ENCODE measurements around the gene SLC9A3. TPM values are rescaled to one million over a fixed set of nuclear protein-coding genes. Genes with fewer than 3 reads are reported as not detected.

Gene SLC9A3
- total and polyA plus RNA-seq, 2 of the 13 experiments (the other 11 are each of a cell fraction or from before 2014, with no cell fraction given): 1.5 to 1.8 TPM

DNA sequence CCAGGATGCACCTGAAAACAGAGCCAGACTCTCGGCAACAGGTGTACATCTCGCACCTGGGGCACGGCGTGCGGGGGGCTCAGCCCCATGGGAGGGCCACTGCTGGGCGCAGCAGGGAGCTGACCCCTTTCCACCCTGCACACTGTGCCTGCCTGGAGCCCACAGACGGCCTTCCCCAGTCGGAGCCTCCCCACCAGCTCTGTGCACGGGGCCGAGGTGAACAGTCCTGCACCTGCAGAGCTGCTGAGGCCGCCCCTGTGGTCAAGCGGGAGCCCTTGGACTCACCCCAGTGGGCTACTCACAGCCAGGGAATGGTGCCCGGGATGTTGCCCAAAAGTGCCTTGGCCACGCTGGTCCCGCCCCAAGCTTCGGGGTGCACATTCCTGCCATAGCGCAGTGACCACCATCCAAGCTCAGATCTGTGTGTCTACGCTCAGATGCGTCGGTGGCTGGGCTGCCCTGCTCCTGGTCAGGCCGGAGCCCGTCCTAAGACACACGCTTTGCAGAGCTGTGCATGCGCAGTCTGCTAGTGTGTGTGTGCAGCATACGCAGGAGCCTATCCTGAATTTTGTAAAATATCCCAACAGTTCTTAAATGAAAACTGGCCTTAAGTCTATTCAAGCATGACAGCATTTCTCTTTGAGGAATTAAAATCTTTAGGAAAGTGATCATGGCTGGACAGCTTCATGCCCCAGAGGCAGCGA lies 89.7 kb downstream of the SLC9A3 start:
- in situ Hi-C loops (cut with HindIII; ENCODE audit: extremely low pct_ligation_motif_present, low pct_unique_long_range_greater_than_20kb) (loop anchor here (5.0 kb wide), 1 partner anchor 117 kb away; no protein-coding TSS in a partner anchor), intact Hi-C loops (cut with micrococcal nuclease; ENCODE audit: unreplicated experiment) (loop anchor here (5.0 kb wide), 1 partner anchor 117 kb away; no protein-coding TSS in a partner anchor)
- FAIRE-seq (no peak), DNase-seq (ENCODE audit: low spot score) (no peak), ATAC-seq (no peak)
- H4K20me1 ChIP-seq (ENCODE audit: insufficient read depth, low read length): no peaks in the 10 kb centered on the region
- no peak overlapping the region for H3K9ac ChIP-seq (ENCODE audit: insufficient read depth, low read depth, low read length)
- peaks cover 0 to 8% of the 10 kb centered on the region in 2 experiments; a peak in 2 of 5 replicates for H3K27me3 ChIP-seq (ENCODE audit: control insufficient read depth in 1 of 2, insufficient read depth in 2 of 2, low read length in 2 of 2)
- TF ChIP-seq, protein P1, sequence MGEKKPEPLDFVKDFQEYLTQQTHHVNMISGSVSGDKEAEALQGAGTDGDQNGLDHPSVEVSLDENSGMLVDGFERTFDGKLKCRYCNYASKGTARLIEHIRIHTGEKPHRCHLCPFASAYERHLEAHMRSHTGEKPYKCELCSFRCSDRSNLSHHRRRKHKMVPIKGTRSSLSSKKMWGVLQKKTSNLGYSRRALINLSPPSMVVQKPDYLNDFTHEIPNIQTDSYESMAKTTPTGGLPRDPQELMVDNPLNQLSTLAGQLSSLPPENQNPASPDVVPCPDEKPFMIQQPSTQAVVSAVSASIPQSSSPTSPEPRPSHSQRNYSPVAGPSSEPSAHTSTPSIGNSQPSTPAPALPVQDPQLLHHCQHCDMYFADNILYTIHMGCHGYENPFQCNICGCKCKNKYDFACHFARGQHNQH (CRISPR knock-in tag; IDR thresholded peaks at IDR 0.05): no peak
- TF ChIP-seq ETV6 (CRISPR knock-in tag; conservative IDR thresholded peaks at IDR 0.05) (no peak), ZNF564 (CRISPR knock-in tag; IDR thresholded peaks at IDR 0.05) (no peak), ZNF749 (CRISPR knock-in tag; IDR thresholded peaks at IDR 0.05; ENCODE audit: borderline replicate concordance) (no peak), ADNP (CRISPR knock-in tag; IDR thresholded peaks at IDR 0.05) (no peak), ZBTB7B (CRISPR knock-in tag; IDR thresholded peaks at IDR 0.05) (no peak), YY1 (IDR thresholded peaks at IDR 0.05; ENCODE audit: insufficient read depth, insufficient replicate concordance, low read depth, low read length) (no peak), ZNF430 (CRISPR knock-in tag; IDR thresholded peaks at IDR 0.05) (no peak), SMC3 (IDR thresholded peaks at IDR 0.05; ENCODE audit: low read length) (no peak), KDM6A (CRISPR knock-in tag; IDR thresholded peaks at IDR 0.05; ENCODE audit: low read depth) (no peak)
- TF ChIP-seq, protein P2, sequence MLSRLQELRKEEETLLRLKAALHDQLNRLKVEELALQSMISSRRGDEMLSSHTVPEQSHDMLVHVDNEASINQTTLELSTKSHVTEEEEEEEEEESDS (CRISPR knock-in tag; IDR thresholded peaks at IDR 0.05; ENCODE audit: borderline replicate concordance): no peak
- TF ChIP-seq, protein P3, sequence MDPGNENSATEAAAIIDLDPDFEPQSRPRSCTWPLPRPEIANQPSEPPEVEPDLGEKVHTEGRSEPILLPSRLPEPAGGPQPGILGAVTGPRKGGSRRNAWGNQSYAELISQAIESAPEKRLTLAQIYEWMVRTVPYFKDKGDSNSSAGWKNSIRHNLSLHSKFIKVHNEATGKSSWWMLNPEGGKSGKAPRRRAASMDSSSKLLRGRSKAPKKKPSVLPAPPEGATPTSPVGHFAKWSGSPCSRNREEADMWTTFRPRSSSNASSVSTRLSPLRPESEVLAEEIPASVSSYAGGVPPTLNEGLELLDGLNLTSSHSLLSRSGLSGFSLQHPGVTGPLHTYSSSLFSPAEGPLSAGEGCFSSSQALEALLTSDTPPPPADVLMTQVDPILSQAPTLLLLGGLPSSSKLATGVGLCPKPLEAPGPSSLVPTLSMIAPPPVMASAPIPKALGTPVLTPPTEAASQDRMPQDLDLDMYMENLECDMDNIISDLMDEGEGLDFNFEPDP (CRISPR knock-in tag; conservative IDR thresholded peaks at IDR 0.05): no peak
- TF ChIP-seq, protein P4, sequence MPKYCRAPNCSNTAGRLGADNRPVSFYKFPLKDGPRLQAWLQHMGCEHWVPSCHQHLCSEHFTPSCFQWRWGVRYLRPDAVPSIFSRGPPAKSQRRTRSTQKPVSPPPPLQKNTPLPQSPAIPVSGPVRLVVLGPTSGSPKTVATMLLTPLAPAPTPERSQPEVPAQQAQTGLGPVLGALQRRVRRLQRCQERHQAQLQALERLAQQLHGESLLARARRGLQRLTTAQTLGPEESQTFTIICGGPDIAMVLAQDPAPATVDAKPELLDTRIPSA (CRISPR knock-in tag; IDR thresholded peaks at IDR 0.05; ENCODE audit: borderline replicate concordance): no peak
- ChIA-PET CTCF (ENCODE audit: low intra/inter-chr PET ratio, low total read pairs) (no interaction called here), POLR2A (no interaction called here)
- no peaks in the 10 kb centered on the region for H3K9me3 ChIP-seq (ENCODE audit: low read length)
- H2AFZ ChIP-seq (ENCODE audit: low read length): no peak overlapping the region
- peaks cover 10% of the 10 kb centered on the region for H3K4me1 ChIP-seq (ENCODE audit: insufficient read depth, low read length)
- no peaks in the 10 kb centered on the region for H3K36me3 ChIP-seq (replicated peaks in 1 of 2; ENCODE audit: control insufficient read depth in 1 of 2, insufficient read depth in 2 of 2, low read length in 2 of 2)
- no peak overlapping the region for H3K4me2 ChIP-seq (ENCODE audit: low read depth, low read length)
- no peak overlapping the region for H3K4me3 ChIP-seq (replicated peaks in 1 of 3; ENCODE audit: insufficient read depth in 1 of 3, low read depth in 2 of 3, low read length in 3 of 3)
- no TSS peak for BruUV-seq (replicated peaks)
- H3K79me2 ChIP-seq (ENCODE audit: insufficient read depth, low read length): no peaks in the 10 kb centered on the region
- 73% methylated on average over 8 of the region's 26 CpGs for WGBS (ENCODE audit: low lambda C conversion rate)
- no peak overlapping the region for H3K27ac ChIP-seq (ENCODE audit: extremely low read length, insufficient read depth, low read length)

Measured in HepG2 (cell line).